ENCODE measurements around the gene LIMS2. TPM values are rescaled to one million over a fixed set of nuclear protein-coding genes. Genes with fewer than 3 reads are reported as not detected.

The LIMS2 gene
- total and polyA plus RNA-seq, 2 of the 8 experiments (the other 6 are each of a cell fraction or from before 2014, with no cell fraction given) = 3.3 to 4.8 TPM

DNA sequence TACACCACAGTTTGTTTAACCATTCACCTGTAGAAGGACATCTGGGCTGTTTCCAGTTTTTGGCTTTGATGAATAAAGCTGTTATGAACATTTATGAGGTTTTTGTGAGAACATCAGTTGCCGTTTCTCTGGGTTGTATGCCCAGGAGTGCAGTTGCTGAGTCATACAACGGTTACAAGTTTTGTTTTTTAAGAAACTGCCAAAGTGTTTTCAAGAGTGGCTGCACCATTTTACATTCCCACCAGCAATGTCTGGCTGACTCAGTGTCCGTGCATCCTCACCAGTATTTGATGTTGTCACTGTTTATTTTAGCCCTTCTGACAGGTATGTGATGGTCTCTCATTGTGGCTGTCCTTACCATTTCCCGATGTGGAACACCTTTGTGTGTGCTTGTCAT lies 77.3 kb downstream of the LIMS2 start:
- Histone ChIP-seq H3K9ac (replicated peaks in 1 of 4; ENCODE audit: extremely low read depth in 1 of 4, low read depth in 3 of 4, low read length in 3 of 4) (no peak overlapping the region), H2AFZ (ENCODE audit: low read length) (no peak overlapping the region), H3K4me1 (replicated peaks in 1 of 4; ENCODE audit: control insufficient read depth in 3 of 4, insufficient read depth in 4 of 4, low read length in 3 of 4) (no peaks in the 10 kb centered on the region), H3K4me2 (ENCODE audit: insufficient read depth in 1 of 2, low read depth in 2 of 2, low read length in 2 of 2) (no peak overlapping the region), H4K8ac (ENCODE audit: extremely low read depth, insufficient read depth, low read length) (no peak overlapping the region), H2AK5ac (ENCODE audit: low read depth, low read length) (no peak overlapping the region), H3K18ac (ENCODE audit: extremely low read depth, low read length) (no peak overlapping the region), H2BK5ac (ENCODE audit: low read depth, low read length) (no peak overlapping the region), H3K14ac (ENCODE audit: insufficient read length) (no peak overlapping the region), H3K79me2 (ENCODE audit: control insufficient read depth in 1 of 2, insufficient read depth in 2 of 2, low read length in 2 of 2) (no peaks in the 10 kb centered on the region), H3K79me1 (ENCODE audit: low read depth, low read length) (no peaks in the 10 kb centered on the region), H4K20me1 (replicated peaks in 1 of 2; ENCODE audit: control insufficient read depth in 1 of 2, insufficient read depth in 2 of 2, low read length in 2 of 2) (no peaks in the 10 kb centered on the region), H3K27ac (ENCODE audit: low read depth, low read length) (no peak overlapping the region), H3K27me3 (replicated peaks in 1 of 4; ENCODE audit: control insufficient read depth in 3 of 4, extremely low read depth in 1 of 4, insufficient read depth in 3 of 4, low read length in 3 of 4) (peaks cover 0 to 2% (median 0%) of the 10 kb centered on the region in 4 experiments; a peak in 1 of 7 replicates), H4K5ac (ENCODE audit: insufficient read length, low read depth, low read length) (no peak overlapping the region), H3K36me3 (ENCODE audit: control insufficient read depth in 2 of 4, insufficient read depth in 4 of 4, low read length in 3 of 4) (no peaks in the 10 kb centered on the region), H3K4ac (replicated peaks; ENCODE audit: insufficient read length, low read depth, low read length) (no peak overlapping the region), H4K91ac (replicated peaks; ENCODE audit: insufficient read length, low read length) (no peak overlapping the region), H2BK12ac (ENCODE audit: low read depth, low read length) (no peak overlapping the region), H2BK120ac (replicated peaks; ENCODE audit: low read depth, low read length) (no peak overlapping the region), H2BK15ac (ENCODE audit: low read length) (no peak overlapping the region), H2BK20ac (ENCODE audit: low read length) (no peak overlapping the region), H3K56ac (replicated peaks; ENCODE audit: insufficient read length, low read depth, low read length) (no peak overlapping the region), H3K4me3 (ENCODE audit: extremely low read depth in 1 of 4, insufficient read depth in 2 of 4, low read depth in 3 of 4, low read length in 4 of 4) (no peak overlapping the region), H3K9me3 (ENCODE audit: insufficient read depth in 2 of 2, low read depth in 1 of 2, low read length in 1 of 2) (no peaks in the 10 kb centered on the region), H3K23ac (ENCODE audit: insufficient read length) (no peak overlapping the region), H3K23me2 (ENCODE audit: low read depth, low read length) (no peaks in the 10 kb centered on the region)
- 87% methylated on average over 4 of the region's 4 CpGs; no CpG with 5 or more reads in 1 of the 2 experiments for WGBS, 2 experiments (ENCODE audit: extremely low coverage in 1 of 2, insufficient coverage in 1 of 2, insufficient read length in 1 of 2, insufficient replicate concordance in 2 of 2, low coverage in 1 of 2, low lambda C conversion rate in 2 of 2, missing lambda C conversion rate in 1 of 2)
- DNase-seq (ENCODE audit: low read depth in 1 of 2, low spot score in 2 of 2) = no peak
- ChIA-PET CTCF (ENCODE audit: partially characterized antibody) (interaction anchor here (0.6 to 2.0 kb wide), 3 partner anchors 52 to 76 kb away, joined by 3 to 4 read pairs (median 4); no protein-coding TSS in a partner anchor), POLR2A (ENCODE audit: partially characterized antibody) (no interaction called here)
- TF ChIP-seq PHF8 (conservative IDR thresholded peaks at IDR 0.05; ENCODE audit: low read depth, low read length) = no peak
- no peak for TF ChIP-seq SP2 (IDR thresholded peaks at IDR 0.05; ENCODE audit: low read length)
- TF ChIP-seq ATF2 (IDR thresholded peaks at IDR 0.05; ENCODE audit: low read length) = no peak
- no peak for TF ChIP-seq KDM4A (IDR thresholded peaks at IDR 0.05; ENCODE audit: low read depth, low read length, severe bottlenecking)
- TF ChIP-seq, protein P1, sequence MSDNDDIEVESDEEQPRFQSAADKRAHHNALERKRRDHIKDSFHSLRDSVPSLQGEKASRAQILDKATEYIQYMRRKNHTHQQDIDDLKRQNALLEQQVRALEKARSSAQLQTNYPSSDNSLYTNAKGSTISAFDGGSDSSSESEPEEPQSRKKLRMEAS (IDR thresholded peaks at IDR 0.05) = no peak
- FAIRE-seq = no peak
